Uterus (tissue), 4 donors: ENCODE measurements around the gene CRLF1. TPM values are rescaled to one million over a fixed set of nuclear protein-coding genes. Genes with fewer than 3 reads are reported as not detected.

Experiments used
- DNase-seq, 2 donors: peaks; one replicate each; pipeline ENCODE4 v3.0.0-alpha.2; 2019 to 2020
- H3K27ac ChIP-seq, 2 donors: fragments of 200-600 bp; sonication (generic); 1 replicate in 1 of 2; 2 replicates in 1 of 2; pipeline ENCODE4 v1.5.1; 2016 to 2018
- H3K27me3 ChIP-seq, 2 donors: fragments of 200-600 bp; sonication (generic); one replicate each; pipeline ENCODE4 v1.5.1; 2018 to 2019; ENCODE audit warnings: control low read depth in 1 of 2
- H3K36me3 ChIP-seq, 2 donors: fragments of 200-600 bp; sonication (generic); one replicate each; pipeline ENCODE4 v1.5.1; 2019; ENCODE audit warnings: control low read depth in 1 of 2
- H3K4me1 ChIP-seq, 2 donors: fragments of 200-600 bp; sonication (generic); one replicate each; pipeline ENCODE4 v1.5.1; 2018 to 2019; ENCODE audit warnings: control low read depth in 1 of 2
- H3K4me3 ChIP-seq, 2 donors: fragments of 200-600 bp; sonication (generic); 1 replicate in 1 of 2; 2 replicates in 1 of 2; pipeline ENCODE4 v1.5.1; 2018 to 2019; ENCODE audit warnings: mild to moderate bottlenecking in 1 of 2
- H3K9me3 ChIP-seq, 2 donors: fragments of 200-600 bp; sonication (generic); one replicate each; pipeline ENCODE4 v1.5.1; 2019; ENCODE audit warnings: control low read depth in 1 of 2
- CTCF ChIP-seq, 4 experiments: fragments of 200-600 bp in 2 of 4; fragments of 450-650 bp in 2 of 4; sonication (generic) in 2 of 4; IDR thresholded peaks; one replicate each; pipeline ENCODE4 v1.5.1; 2016 to 2019; ENCODE audit warnings: antibody characterized with exemption in 4 of 4, mild to moderate bottlenecking in 2 of 4, moderate library complexity in 1 of 4
- POLR2A ChIP-seq, 2 donors: fragments of 450-650 bp; IDR thresholded peaks; one replicate each; pipeline ENCODE4 v1.6.1; 2016; ENCODE audit warnings: antibody characterized with exemption in 2 of 2, mild to moderate bottlenecking in 1 of 2, moderate library complexity in 1 of 2
- intact Hi-C: fragments of 100-400 bp; cut with DNase I; formaldehyde crosslinking; loops from one replicate; pipeline ENCODE4 v1.15.1; 2023; ENCODE audit warnings: low total_unique reads
- total RNA-seq, 4 donors: library from RNA; depleted of rRNA in 3 of 4; stranded (reverse); fragments of >200 nt in 3 of 4; gene quantifications; one replicate each; pipeline versions ENCODE4 v1.1.0 to v1.2.4, GENCODE V29; 2014 to 2023
- donor health status: DM: yes; HTN: yes; CAD: no.

CRLF1 gene
- total RNA-seq, 4 donors from 2014 or later, result 0.26 to 0.69 (median 0.67) TPM; not detected in 1

- H3K27me3 ChIP-seq, result no peaks in the 10 kb centered on the region
Measured at GRCh38 chr19:18620902-18621301, 14.3 kb upstream of the CRLF1 start.

GRCh38 chr19:18620311-18620710 is 13.7 kb upstream of the CRLF1 start:
- Histone ChIP-seq H3K4me1 (no peaks in the 10 kb centered on the region), H3K4me3 (no peak overlapping the region), H3K9me3 (no peaks in the 10 kb centered on the region), H3K27ac (no peak overlapping the region), H3K27me3 (no peaks in the 10 kb centered on the region), H3K36me3 (no peaks in the 10 kb centered on the region)
- no peak for DNase-seq
- TF ChIP-seq CTCF (IDR thresholded peaks at IDR 0.05) (no peak), POLR2A (IDR thresholded peaks at IDR 0.05) (no peak)
- intact Hi-C loops, result no loop called here

More at GRCh38 chr19:18620902-18621301, 14.3 kb upstream of the CRLF1 start:
- Histone ChIP-seq H3K9me3 (no peaks in the 10 kb centered on the region), H3K4me1 (no peaks in the 10 kb centered on the region), H3K27ac (no peak overlapping the region), H3K36me3 (no peaks in the 10 kb centered on the region), H3K4me3 (no peak overlapping the region)
- TF ChIP-seq CTCF (IDR thresholded peaks at IDR 0.05) (no peak), POLR2A (IDR thresholded peaks at IDR 0.05) (no peak)
- intact Hi-C loops, result no loop called here
- DNase-seq, result no peak

- no peaks in the 10 kb centered on the region for H3K4me1 ChIP-seq
- intact Hi-C loops, result no loop called here
- no peaks in the 10 kb centered on the region for H3K9me3 ChIP-seq
- no peak for TF ChIP-seq POLR2A (IDR thresholded peaks at IDR 0.05)
- TF ChIP-seq CTCF (IDR thresholded peaks at IDR 0.05), result no peak
- DNase-seq, result no peak
- H3K27me3 ChIP-seq, result no peaks in the 10 kb centered on the region
- no peaks in the 10 kb centered on the region for H3K36me3 ChIP-seq
- H3K4me3 ChIP-seq, result no peak overlapping the region
- no peak overlapping the region for H3K27ac ChIP-seq
Measured at GRCh38 chr19:18618236-18618635, 11.6 kb upstream of the CRLF1 start.

- Histone ChIP-seq H3K36me3 (no peaks in the 10 kb centered on the region), H3K27me3 (no peaks in the 10 kb centered on the region), H3K9me3 (no peaks in the 10 kb centered on the region), H3K4me3 (no peak overlapping the region), H3K27ac (no peak overlapping the region), H3K4me1 (no peaks in the 10 kb centered on the region)
- no peak for DNase-seq
- intact Hi-C loops, result no loop called here
- TF ChIP-seq POLR2A (IDR thresholded peaks at IDR 0.05) (no peak), CTCF (IDR thresholded peaks at IDR 0.05) (no peak)
Measured at GRCh38 chr19:18617562-18617961, 11.0 kb upstream of the CRLF1 start.

- TF ChIP-seq POLR2A (IDR thresholded peaks at IDR 0.05) (no peak), CTCF (IDR thresholded peaks at IDR 0.05) (no peak)
- H3K4me1 ChIP-seq, result peaks cover 0 to 12% of the 10 kb centered on the region in 2 donors
- H3K36me3 ChIP-seq, result no peaks in the 10 kb centered on the region
- peaks cover 9 to 12% of the 10 kb centered on the region in 2 donors for H3K27me3 ChIP-seq
- no peak overlapping the region for H3K4me3 ChIP-seq
- DNase-seq, result no peak
- no peaks in the 10 kb centered on the region for H3K9me3 ChIP-seq
- H3K27ac ChIP-seq, result no peak overlapping the region
- intact Hi-C loops, result no loop called here
Measured at GRCh38 chr19:18616023-18616422, 9.4 kb upstream of the CRLF1 start.
